Vagina (tissue), 2 donors: ENCODE data around the gene PINK1. TPM values are rescaled to one million over a fixed set of nuclear protein-coding genes. Genes with fewer than 3 reads are reported as not detected.

Source experiments
- DNase-seq, 2 donors: peaks; one replicate each; pipeline ENCODE4 v3.0.0-alpha.2; 2017; ENCODE audit errors: extremely low spot score in 2 of 2
- H3K27ac ChIP-seq: fragments of 200-600 bp; sonication (generic); one replicate; pipeline ENCODE4 v1.5.1; 2019
- H3K27me3 ChIP-seq: fragments of 200-600 bp; sonication (generic); one replicate; pipeline ENCODE4 v1.5.1; 2019
- H3K36me3 ChIP-seq, 2 donors: fragments of 200-600 bp; sonication (generic); one replicate each; pipeline ENCODE4 v1.5.1; 2017 to 2019
- H3K4me1 ChIP-seq: fragments of 200-600 bp; sonication (generic); one replicate; pipeline ENCODE4 v1.5.1; 2019
- H3K4me3 ChIP-seq, 2 donors: fragments of 200-600 bp; sonication (generic); 1 replicate in 1 of 2; 2 replicates in 1 of 2; pipeline ENCODE4 v1.5.1; 2016 to 2019
- H3K9me3 ChIP-seq: fragments of 200-600 bp; sonication (generic); one replicate; pipeline ENCODE4 v1.5.1; 2019
- CTCF ChIP-seq, 3 experiments: fragments of 450-650 bp in 2 of 3; fragments of 200-600 bp in 1 of 3; sonication (generic) in 1 of 3; IDR thresholded peaks; one replicate each; pipeline ENCODE4 v1.5.1; 2017 to 2019; ENCODE audit warnings: antibody characterized with exemption in 3 of 3, mild to moderate bottlenecking in 2 of 3, moderate library complexity in 2 of 3
- POLR2A ChIP-seq, 2 donors: fragments of 450-650 bp; IDR thresholded peaks; one replicate each; pipeline ENCODE4 v1.6.1; 2017; ENCODE audit warnings: antibody characterized with exemption in 2 of 2, mild to moderate bottlenecking in 2 of 2, moderate library complexity in 2 of 2
- POLR2AphosphoS5 ChIP-seq, 2 donors: sonication (generic); formaldehyde crosslinking; IDR thresholded peaks; one replicate each; pipeline ENCODE4 v1.9.0; 2017; ENCODE audit warnings: antibody characterized with exemption in 2 of 2, mild to moderate bottlenecking in 2 of 2, low read depth in 1 of 2; ENCODE audit not compliant: insufficient read depth in 1 of 2
- intact Hi-C: fragments of 100-400 bp; cut with DNase I; formaldehyde crosslinking; loops from one replicate; pipeline ENCODE4 v1.15.1; 2023
- total RNA-seq: library from RNA; depleted of rRNA; stranded (reverse); fragments of >200 nt; gene quantifications from one replicate; pipeline ENCODE4 v1.2.3, GENCODE V29; 2016

Gene PINK1
- total RNA-seq, 1 donor from 2014 or later: 113 TPM

- H3K27ac ChIP-seq: peak within 1 kb of the TSS; percentile 69
- H3K4me1 ChIP-seq: peaks cover 23% of the 10 kb centered on the region
- peak within 1 kb of the TSS; percentile 37 to 40 for H3K4me3 ChIP-seq
- no peaks in the 10 kb centered on the region for H3K36me3 ChIP-seq
- intact Hi-C loops: no loop called here
- no peak for DNase-seq
- H3K27me3 ChIP-seq: no peaks in the 10 kb centered on the region
- TF ChIP-seq CTCF (IDR thresholded peaks at IDR 0.05): no peak
- peak in 1 of 2 donors; percentile 31 for TF ChIP-seq POLR2AphosphoS5 (IDR thresholded peaks at IDR 0.05; ENCODE audit: insufficient read depth in 1 of 2, low read depth in 1 of 2)
- H3K9me3 ChIP-seq: no peaks in the 10 kb centered on the region
Observed at GRCh38 chr1:20588634-20589225, 44.5 kb upstream of the PINK1 start, which contains the start of gene CDA. Gene CDA, plus strand, starts transcription at chr1:20589097. Its CDS starts 33 bp downstream, at chr1:20589130.

GRCh38 chr1:20589331-20590278 lies 43.7 kb upstream of the PINK1 start:
- Histone ChIP-seq H3K4me1 (peaks cover 23% of the 10 kb centered on the region), H3K9me3 (no peaks in the 10 kb centered on the region), H3K27ac (peak overlapping the region; percentile 69), H3K36me3 (no peaks in the 10 kb centered on the region), H3K27me3 (no peaks in the 10 kb centered on the region), H3K4me3 (peak overlapping the region; percentile 37 to 40)
- intact Hi-C loops: no loop called here
- TF ChIP-seq POLR2AphosphoS5 (IDR thresholded peaks at IDR 0.05; ENCODE audit: insufficient read depth in 1 of 2, low read depth in 1 of 2) (no peak), POLR2A (IDR thresholded peaks at IDR 0.05) (no peak), CTCF (IDR thresholded peaks at IDR 0.05) (no peak)
- DNase-seq: no peak

- no peaks in the 10 kb centered on the region for H3K36me3 ChIP-seq
- TF ChIP-seq POLR2A (IDR thresholded peaks at IDR 0.05): no peak
- H3K4me1 ChIP-seq: peaks cover 23% of the 10 kb centered on the region
- no peaks in the 10 kb centered on the region for H3K9me3 ChIP-seq
- intact Hi-C loops: no loop called here
- H3K27ac ChIP-seq: peak overlapping the region; percentile 69
- H3K4me3 ChIP-seq: peak overlapping the region; percentile 37 to 40
- H3K27me3 ChIP-seq: no peaks in the 10 kb centered on the region
- DNase-seq: no peak
Observed at GRCh38 chr1:20590306-20590777, 42.9 kb upstream of the PINK1 start.

GRCh38 chr1:20593756-20594155 lies 39.5 kb upstream of the PINK1 start:
- DNase-seq: no peak
- Histone ChIP-seq H3K27ac (no peak overlapping the region), H3K4me1 (peaks cover 19% of the 10 kb centered on the region), H3K4me3 (no peak overlapping the region), H3K9me3 (no peaks in the 10 kb centered on the region), H3K36me3 (no peaks in the 10 kb centered on the region), H3K27me3 (no peaks in the 10 kb centered on the region)
- intact Hi-C loops: no loop called here
- no peak for TF ChIP-seq POLR2AphosphoS5 (IDR thresholded peaks at IDR 0.05; ENCODE audit: insufficient read depth in 1 of 2, low read depth in 1 of 2)
- TF ChIP-seq POLR2A (IDR thresholded peaks at IDR 0.05): no peak
- no peak for TF ChIP-seq CTCF (IDR thresholded peaks at IDR 0.05)

- H3K36me3 ChIP-seq: no peaks in the 10 kb centered on the region
- no peak overlapping the region for H3K27ac ChIP-seq
- no peak overlapping the region for H3K4me3 ChIP-seq
- DNase-seq: no peak
- no peak for TF ChIP-seq POLR2AphosphoS5 (IDR thresholded peaks at IDR 0.05; ENCODE audit: insufficient read depth in 1 of 2, low read depth in 1 of 2)
- no peak for TF ChIP-seq CTCF (IDR thresholded peaks at IDR 0.05)
- TF ChIP-seq POLR2A (IDR thresholded peaks at IDR 0.05): no peak
- no peaks in the 10 kb centered on the region for H3K9me3 ChIP-seq
- H3K4me1 ChIP-seq: peaks cover 9% of the 10 kb centered on the region
- intact Hi-C loops: no loop called here
- H3K27me3 ChIP-seq: no peaks in the 10 kb centered on the region
Observed at GRCh38 chr1:20594746-20595145, 38.5 kb upstream of the PINK1 start.
